ENCODE results near the gene CRAMP1. TPM values are rescaled to one million over a fixed set of nuclear protein-coding genes. Genes with fewer than 3 reads are reported as not detected.

Gene CRAMP1
- total RNA-seq, 1 donor from 2014 or later = 38.6 TPM

- intact Hi-C loops (cut with micrococcal nuclease) = no loop called here
- no peaks in the 10 kb centered on the region for H3K9me3 Mint-ChIP-seq
- H3K27me3 Mint-ChIP-seq (ENCODE audit: insufficient read depth) = no peaks in the 10 kb centered on the region
- DNase-seq (ENCODE audit: low spot score) = no peak
- no peak overlapping the region for H3K4me3 Mint-ChIP-seq
- no peak overlapping the region for H3K27ac Mint-ChIP-seq
- H3K36me3 Mint-ChIP-seq (ENCODE audit: low read depth) = peaks cover 34% of the 10 kb centered on the region
- peaks cover 4% of the 10 kb centered on the region for H3K4me1 Mint-ChIP-seq (ENCODE audit: low read depth)
These were observed 18.5 kb downstream of the CRAMP1 start for GRCh38 chr16:1630450-1631213.

GRCh38 chr16:1631230-1631629 lies 19.1 kb downstream of the CRAMP1 start:
- no peak overlapping the region for H3K27ac Mint-ChIP-seq
- no peaks in the 10 kb centered on the region for H3K9me3 Mint-ChIP-seq
- H3K27me3 Mint-ChIP-seq (ENCODE audit: insufficient read depth) = no peaks in the 10 kb centered on the region
- H3K4me3 Mint-ChIP-seq = no peak overlapping the region
- peaks cover 36% of the 10 kb centered on the region for H3K36me3 Mint-ChIP-seq (ENCODE audit: low read depth)
- peaks cover 4% of the 10 kb centered on the region for H3K4me1 Mint-ChIP-seq (ENCODE audit: low read depth)
- intact Hi-C loops (cut with micrococcal nuclease) = no loop called here
- DNase-seq (ENCODE audit: low spot score) = no peak

- H3K9me3 Mint-ChIP-seq = no peaks in the 10 kb centered on the region
- peaks cover 35% of the 10 kb centered on the region for H3K36me3 Mint-ChIP-seq (ENCODE audit: low read depth)
- no peak for DNase-seq (ENCODE audit: low spot score)
- intact Hi-C loops (cut with micrococcal nuclease) = no loop called here
- H3K4me1 Mint-ChIP-seq (ENCODE audit: low read depth) = peaks cover 4% of the 10 kb centered on the region
- no peak overlapping the region for H3K4me3 Mint-ChIP-seq
- no peaks in the 10 kb centered on the region for H3K27me3 Mint-ChIP-seq (ENCODE audit: insufficient read depth)
- H3K27ac Mint-ChIP-seq = no peak overlapping the region
These were observed 19.9 kb downstream of the CRAMP1 start for GRCh38 chr16:1631931-1632637.

DNA sequence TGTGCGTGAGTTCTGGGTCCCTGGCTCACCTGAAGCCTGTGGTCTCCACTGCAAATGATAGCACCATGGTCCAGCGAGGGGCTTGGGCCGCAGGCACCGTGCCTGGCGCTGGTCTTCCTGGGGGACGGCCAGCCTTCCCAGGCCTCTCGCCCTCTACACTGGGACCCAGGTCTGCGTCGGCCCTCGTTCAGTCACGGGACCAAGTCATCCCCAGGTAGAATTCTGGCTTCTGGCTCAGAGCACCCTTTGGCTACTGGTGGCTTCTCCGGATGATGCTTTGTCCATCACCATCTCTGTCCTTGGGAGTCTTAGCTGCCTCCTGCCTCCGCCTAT lies 20.4 kb downstream of the CRAMP1 start:
- DNase-seq (ENCODE audit: low spot score) = no peak
- intact Hi-C loops (cut with micrococcal nuclease) = no loop called here
- Mint-ChIP-seq H3K27ac (no peak overlapping the region), H3K4me3 (no peak overlapping the region), H3K36me3 (ENCODE audit: low read depth) (peaks cover 35% of the 10 kb centered on the region), H3K27me3 (ENCODE audit: insufficient read depth) (no peaks in the 10 kb centered on the region), H3K4me1 (ENCODE audit: low read depth) (peaks cover 4% of the 10 kb centered on the region), H3K9me3 (no peaks in the 10 kb centered on the region)

GRCh38 chr16:1633310-1633709 lies 21.1 kb downstream of the CRAMP1 start:
- peaks cover 4% of the 10 kb centered on the region for H3K4me1 Mint-ChIP-seq (ENCODE audit: low read depth)
- H3K27ac Mint-ChIP-seq = no peak overlapping the region
- H3K27me3 Mint-ChIP-seq (ENCODE audit: insufficient read depth) = no peaks in the 10 kb centered on the region
- H3K9me3 Mint-ChIP-seq = no peaks in the 10 kb centered on the region
- no peak overlapping the region for H3K4me3 Mint-ChIP-seq
- H3K36me3 Mint-ChIP-seq (ENCODE audit: low read depth) = peaks cover 40% of the 10 kb centered on the region
- intact Hi-C loops (cut with micrococcal nuclease) = no loop called here
- no peak for DNase-seq (ENCODE audit: low spot score)

DNA sequence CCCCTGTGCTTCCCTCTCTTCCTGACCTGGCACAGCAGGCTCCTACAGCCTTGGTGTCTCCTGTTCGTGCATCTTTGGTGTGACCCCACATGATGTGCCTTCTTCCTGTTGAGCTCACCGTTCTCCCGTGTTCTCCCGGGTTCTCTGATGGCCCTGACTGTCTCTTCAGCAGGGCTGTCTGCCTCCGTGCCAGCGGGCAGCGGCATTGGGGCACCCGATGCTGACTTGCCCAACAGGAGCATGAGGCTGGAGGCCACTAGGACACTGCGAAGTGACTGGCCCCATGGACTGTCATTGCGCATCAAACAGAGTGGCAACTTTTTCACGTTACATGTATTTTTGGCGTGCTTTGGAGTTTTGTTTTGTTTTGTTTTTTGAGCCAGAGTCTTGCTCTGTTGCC lies 22.4 kb downstream of the CRAMP1 start:
- no peaks in the 10 kb centered on the region for H3K9me3 Mint-ChIP-seq
- H3K27me3 Mint-ChIP-seq (ENCODE audit: insufficient read depth) = no peaks in the 10 kb centered on the region
- peaks cover 41% of the 10 kb centered on the region for H3K36me3 Mint-ChIP-seq (ENCODE audit: low read depth)
- H3K27ac Mint-ChIP-seq = no peak overlapping the region
- no peak for DNase-seq (ENCODE audit: low spot score)
- H3K4me3 Mint-ChIP-seq = no peak overlapping the region
- intact Hi-C loops (cut with micrococcal nuclease) = no loop called here
- H3K4me1 Mint-ChIP-seq (ENCODE audit: low read depth) = no peaks in the 10 kb centered on the region

GRCh38 chr16:1635070-1635469 lies 22.9 kb downstream of the CRAMP1 start:
- Mint-ChIP-seq H3K36me3 (ENCODE audit: low read depth) (peaks cover 44% of the 10 kb centered on the region), H3K27ac (no peak overlapping the region), H3K27me3 (ENCODE audit: insufficient read depth) (no peaks in the 10 kb centered on the region), H3K9me3 (no peaks in the 10 kb centered on the region), H3K4me1 (ENCODE audit: low read depth) (no peaks in the 10 kb centered on the region), H3K4me3 (no peak overlapping the region)
- intact Hi-C loops (cut with micrococcal nuclease) = no loop called here
- DNase-seq (ENCODE audit: low spot score) = no peak

DNA sequence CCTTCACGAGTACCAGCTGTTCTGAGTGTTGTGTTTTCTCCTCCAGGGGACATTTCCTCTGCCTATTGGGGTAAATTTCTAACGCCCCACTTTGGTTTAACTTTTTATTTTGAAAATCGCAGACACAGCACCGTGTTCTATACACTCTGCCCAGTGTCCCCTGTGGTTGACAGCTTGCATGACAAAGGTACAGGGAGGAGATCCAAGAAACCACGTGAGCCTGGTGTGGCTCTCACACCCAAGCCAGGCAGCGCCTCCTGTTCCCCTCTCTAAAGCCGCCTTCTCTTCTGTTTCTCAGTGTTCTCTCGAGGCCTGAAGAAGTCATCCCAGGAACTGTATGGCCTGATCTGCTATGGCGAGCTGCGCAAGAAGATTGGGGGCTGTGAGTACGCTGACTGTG lies 25.4 kb downstream of the CRAMP1 start:
- Mint-ChIP-seq H3K9me3 (no peaks in the 10 kb centered on the region), H3K27ac (no peak overlapping the region), H3K4me3 (no peak overlapping the region), H3K27me3 (ENCODE audit: insufficient read depth) (no peaks in the 10 kb centered on the region), H3K36me3 (ENCODE audit: low read depth) (peaks cover 49% of the 10 kb centered on the region), H3K4me1 (ENCODE audit: low read depth) (no peaks in the 10 kb centered on the region)
- DNase-seq (ENCODE audit: low spot score) = no peak
- intact Hi-C loops (cut with micrococcal nuclease) = no loop called here

DNA sequence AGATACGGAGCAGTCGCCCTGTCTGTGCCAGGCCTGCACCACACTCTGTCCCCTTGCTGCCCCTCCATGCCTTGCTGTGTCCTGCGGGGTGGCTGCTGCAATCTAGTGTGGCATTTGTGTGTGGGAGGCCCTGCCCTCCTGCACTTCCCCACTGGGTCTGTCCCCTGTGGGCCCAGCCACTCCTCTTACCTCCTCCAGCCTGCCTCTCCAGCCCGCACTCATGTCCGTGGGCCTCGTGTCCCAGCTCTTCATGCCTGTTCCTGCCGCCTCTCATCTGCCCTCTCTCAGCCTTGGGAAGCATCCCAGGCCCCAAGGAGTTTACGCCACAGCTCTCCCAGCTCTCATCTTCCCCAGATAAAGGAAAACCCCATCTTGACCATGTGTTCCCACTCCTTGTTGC lies 26.6 kb downstream of the CRAMP1 start:
- H3K27me3 Mint-ChIP-seq (ENCODE audit: insufficient read depth) = no peaks in the 10 kb centered on the region
- peaks cover 48% of the 10 kb centered on the region for H3K36me3 Mint-ChIP-seq (ENCODE audit: low read depth)
- intact Hi-C loops (cut with micrococcal nuclease) = no loop called here
- no peaks in the 10 kb centered on the region for H3K9me3 Mint-ChIP-seq
- H3K4me3 Mint-ChIP-seq = no peak overlapping the region
- H3K27ac Mint-ChIP-seq = no peak overlapping the region
- H3K4me1 Mint-ChIP-seq (ENCODE audit: low read depth) = no peaks in the 10 kb centered on the region
- no peak for DNase-seq (ENCODE audit: low spot score)

- Mint-ChIP-seq H3K9me3 (no peaks in the 10 kb centered on the region), H3K4me3 (no peak overlapping the region), H3K27ac (no peak overlapping the region), H3K36me3 (ENCODE audit: low read depth) (peaks cover 47% of the 10 kb centered on the region), H3K4me1 (ENCODE audit: low read depth) (no peaks in the 10 kb centered on the region), H3K27me3 (ENCODE audit: insufficient read depth) (no peaks in the 10 kb centered on the region)
- intact Hi-C loops (cut with micrococcal nuclease) = no loop called here
- DNase-seq (ENCODE audit: low spot score) = no peak
These were observed 27.1 kb downstream of the CRAMP1 start for GRCh38 chr16:1639282-1639681.

GRCh38 chr16:1639860-1640259 lies 27.7 kb downstream of the CRAMP1 start:
- Mint-ChIP-seq H3K36me3 (ENCODE audit: low read depth) (peaks cover 47% of the 10 kb centered on the region), H3K27me3 (ENCODE audit: insufficient read depth) (no peaks in the 10 kb centered on the region), H3K27ac (no peak overlapping the region), H3K4me1 (ENCODE audit: low read depth) (no peaks in the 10 kb centered on the region), H3K4me3 (no peak overlapping the region), H3K9me3 (no peaks in the 10 kb centered on the region)
- intact Hi-C loops (cut with micrococcal nuclease) = no loop called here
- DNase-seq (ENCODE audit: low spot score) = no peak

GRCh38 chr16:1640261-1640941 lies 28.2 kb downstream of the CRAMP1 start:
- H3K4me1 Mint-ChIP-seq (ENCODE audit: low read depth) = peaks cover 2% of the 10 kb centered on the region
- no peaks in the 10 kb centered on the region for H3K27me3 Mint-ChIP-seq (ENCODE audit: insufficient read depth)
- intact Hi-C loops (cut with micrococcal nuclease) = no loop called here
- H3K27ac Mint-ChIP-seq = no peak overlapping the region
- no peak overlapping the region for H3K4me3 Mint-ChIP-seq
- peaks cover 49% of the 10 kb centered on the region for H3K36me3 Mint-ChIP-seq (ENCODE audit: low read depth)
- no peaks in the 10 kb centered on the region for H3K9me3 Mint-ChIP-seq
- no peak for DNase-seq (ENCODE audit: low spot score)

DNA sequence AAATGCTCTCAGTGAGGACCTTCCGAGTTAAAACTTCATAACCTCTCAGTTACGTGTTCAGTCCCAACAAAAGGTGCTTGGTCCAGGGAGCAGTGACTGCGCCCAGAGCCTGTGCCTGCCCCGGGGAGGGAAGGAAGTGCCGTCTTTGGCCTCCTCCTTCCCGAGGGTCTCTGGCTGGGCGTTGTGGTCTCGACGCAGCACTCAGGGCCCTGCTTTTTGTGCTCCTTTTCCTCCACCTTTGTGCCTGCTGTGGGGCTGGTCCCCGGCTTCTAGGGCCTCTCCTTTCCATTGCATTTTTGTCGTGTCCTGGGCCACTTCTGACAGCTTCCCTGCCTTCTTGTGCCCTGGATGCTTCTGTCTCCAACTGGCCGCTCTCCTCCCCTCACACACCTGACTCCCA lies 29.1 kb downstream of the CRAMP1 start:
- no peak for DNase-seq (ENCODE audit: low spot score)
- no peaks in the 10 kb centered on the region for H3K27me3 Mint-ChIP-seq (ENCODE audit: insufficient read depth)
- no peak overlapping the region for H3K4me3 Mint-ChIP-seq
- H3K4me1 Mint-ChIP-seq (ENCODE audit: low read depth) = peaks cover 10% of the 10 kb centered on the region
- intact Hi-C loops (cut with micrococcal nuclease) = no loop called here
- no peak overlapping the region for H3K27ac Mint-ChIP-seq
- H3K36me3 Mint-ChIP-seq (ENCODE audit: low read depth) = peaks cover 54% of the 10 kb centered on the region
- H3K9me3 Mint-ChIP-seq = no peaks in the 10 kb centered on the region
